C4-2B (cell line): ENCODE measurements around the gene ATF6B.
"Not testable (repeated sequence)": the region's sequence is repeated elsewhere in the genome, so short reads cannot be mapped to it uniquely, and the experiment has no call there.

Source experiments
- ZFX ChIP-seq: fragments of 450-650 bp; IDR thresholded peaks from 2 replicates; pipeline ENCODE4 v1.6.1; 2017
- TF ChIP-seq, protein P1 (sequence below): fragments of 450-650 bp; conservative IDR thresholded peaks from 2 replicates; pipeline ENCODE4 v1.5.1; 2017; ENCODE audit warnings: mild to moderate bottlenecking

GRCh38 chr6:32144238-32144637 lies 16.2 kb upstream of the ATF6B start:
- TF ChIP-seq, protein P1, sequence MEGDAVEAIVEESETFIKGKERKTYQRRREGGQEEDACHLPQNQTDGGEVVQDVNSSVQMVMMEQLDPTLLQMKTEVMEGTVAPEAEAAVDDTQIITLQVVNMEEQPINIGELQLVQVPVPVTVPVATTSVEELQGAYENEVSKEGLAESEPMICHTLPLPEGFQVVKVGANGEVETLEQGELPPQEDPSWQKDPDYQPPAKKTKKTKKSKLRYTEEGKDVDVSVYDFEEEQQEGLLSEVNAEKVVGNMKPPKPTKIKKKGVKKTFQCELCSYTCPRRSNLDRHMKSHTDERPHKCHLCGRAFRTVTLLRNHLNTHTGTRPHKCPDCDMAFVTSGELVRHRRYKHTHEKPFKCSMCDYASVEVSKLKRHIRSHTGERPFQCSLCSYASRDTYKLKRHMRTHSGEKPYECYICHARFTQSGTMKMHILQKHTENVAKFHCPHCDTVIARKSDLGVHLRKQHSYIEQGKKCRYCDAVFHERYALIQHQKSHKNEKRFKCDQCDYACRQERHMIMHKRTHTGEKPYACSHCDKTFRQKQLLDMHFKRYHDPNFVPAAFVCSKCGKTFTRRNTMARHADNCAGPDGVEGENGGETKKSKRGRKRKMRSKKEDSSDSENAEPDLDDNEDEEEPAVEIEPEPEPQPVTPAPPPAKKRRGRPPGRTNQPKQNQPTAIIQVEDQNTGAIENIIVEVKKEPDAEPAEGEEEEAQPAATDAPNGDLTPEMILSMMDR, result not testable (repeated sequence)
- TF ChIP-seq ZFX, result not testable (repeated sequence)
